DMS 273 (cell line): Measurements from ENCODE around the gene CCDC17.

Source experiments
- DNase-seq: peaks from one replicate; lab custom pipeline; 2025; ENCODE audit not compliant: unreplicated experiment; lab: John Stamatoyannopoulos, UW

The CCDC17 gene

GRCh38 chr1:45583666-45584350, 40.0 kb downstream of the CCDC17 start, which contains the start of gene NASP:
Gene NASP (plus strand): TSS chr1:45584041. CDS start chr1:45584147, 106 bp downstream.
- peak; percentile 94 for DNase-seq

GRCh38 chr1:45583264-45583665, 40.6 kb downstream of the CCDC17 start:
- peak; percentile 98 for DNase-seq

GRCh38 chr1:45574105-45574626, 49.7 kb downstream of the CCDC17 start:
- no peak for DNase-seq

- DNase-seq, result no peak
Observed at GRCh38 chr1:45573231-45573804, 50.5 kb downstream of the CCDC17 start.

GRCh38 chr1:45570631-45571030, 53.2 kb downstream of the CCDC17 start:
- DNase-seq, result no peak
